ENCODE data around the gene DBNL.

The DBNL gene

GRCh38 chr7:44106311-44107065 is 62.0 kb downstream of the DBNL start:
- Histone ChIP-seq H3K27me3 (ENCODE audit: insufficient read depth, low read length, poor library complexity) (no peaks in the 10 kb centered on the region), H3K4me1 (ENCODE audit: control insufficient read depth, low read depth, low read length) (no peaks in the 10 kb centered on the region), H3K23ac (ENCODE audit: low read length) (no peak overlapping the region), H3K79me1 (ENCODE audit: low read length) (no peaks in the 10 kb centered on the region), H3K4me2 (ENCODE audit: low read length) (no peak overlapping the region), H3K56ac (ENCODE audit: low read length) (no peak overlapping the region), H3K18ac (ENCODE audit: low read length) (no peak overlapping the region), H3K4ac (ENCODE audit: low read depth, low read length) (no peak overlapping the region), H2AK5ac (ENCODE audit: low read length) (no peak overlapping the region), H3K9ac (ENCODE audit: low read length) (no peak overlapping the region), H2BK15ac (replicated peaks; ENCODE audit: low read depth) (no peak overlapping the region), H3K36me3 (ENCODE audit: control insufficient read depth, insufficient read depth, low read length) (no peaks in the 10 kb centered on the region), H3K79me2 (ENCODE audit: control insufficient read depth, insufficient read depth, low read length) (no peaks in the 10 kb centered on the region), H3K4me3 (ENCODE audit: low read length) (no peak overlapping the region), H4K5ac (ENCODE audit: low read length) (no peak overlapping the region), H3K27ac (ENCODE audit: low read depth, low read length) (no peak overlapping the region), H2BK120ac (ENCODE audit: low read depth, low read length) (no peak overlapping the region), H2BK5ac (ENCODE audit: low read length) (no peak overlapping the region), H4K8ac (ENCODE audit: low read depth, low read length) (no peak overlapping the region)
- WGBS (ENCODE audit: extremely low coverage, insufficient coverage, low lambda C conversion rate) = no CpG with 5 or more reads among the region's 10 CpGs
- no peak for DNase-seq

GRCh38 chr7:44107116-44107960 is 62.8 kb downstream of the DBNL start:
- H4K5ac ChIP-seq (ENCODE audit: low read length) = no peak overlapping the region
- H3K36me3 ChIP-seq (ENCODE audit: control insufficient read depth, insufficient read depth, low read length) = no peaks in the 10 kb centered on the region
- H3K79me2 ChIP-seq (ENCODE audit: control insufficient read depth, insufficient read depth, low read length) = no peaks in the 10 kb centered on the region
- H2BK15ac ChIP-seq (replicated peaks; ENCODE audit: low read depth) = no peak overlapping the region
- H3K4me1 ChIP-seq (ENCODE audit: control insufficient read depth, low read depth, low read length) = no peaks in the 10 kb centered on the region
- no peak overlapping the region for H3K4me2 ChIP-seq (ENCODE audit: low read length)
- H3K4me3 ChIP-seq (ENCODE audit: low read length) = no peak overlapping the region
- H4K8ac ChIP-seq (ENCODE audit: low read depth, low read length) = no peak overlapping the region
- H3K56ac ChIP-seq (ENCODE audit: low read length) = no peak overlapping the region
- no peak overlapping the region for H3K23ac ChIP-seq (ENCODE audit: low read length)
- H3K27me3 ChIP-seq (ENCODE audit: insufficient read depth, low read length, poor library complexity) = no peaks in the 10 kb centered on the region
- no CpG with 5 or more reads among the region's 18 CpGs for WGBS (ENCODE audit: extremely low coverage, insufficient coverage, low lambda C conversion rate)
- H2BK120ac ChIP-seq (ENCODE audit: low read depth, low read length) = no peak overlapping the region
- H3K4ac ChIP-seq (ENCODE audit: low read depth, low read length) = no peak overlapping the region
- H2BK5ac ChIP-seq (ENCODE audit: low read length) = no peak overlapping the region
- H3K27ac ChIP-seq (ENCODE audit: low read depth, low read length) = no peak overlapping the region
- no peak overlapping the region for H2AK5ac ChIP-seq (ENCODE audit: low read length)
- no peak for DNase-seq
- no peak overlapping the region for H3K18ac ChIP-seq (ENCODE audit: low read length)
- H3K9ac ChIP-seq (ENCODE audit: low read length) = no peak overlapping the region
- no peaks in the 10 kb centered on the region for H3K79me1 ChIP-seq (ENCODE audit: low read length)

DNA sequence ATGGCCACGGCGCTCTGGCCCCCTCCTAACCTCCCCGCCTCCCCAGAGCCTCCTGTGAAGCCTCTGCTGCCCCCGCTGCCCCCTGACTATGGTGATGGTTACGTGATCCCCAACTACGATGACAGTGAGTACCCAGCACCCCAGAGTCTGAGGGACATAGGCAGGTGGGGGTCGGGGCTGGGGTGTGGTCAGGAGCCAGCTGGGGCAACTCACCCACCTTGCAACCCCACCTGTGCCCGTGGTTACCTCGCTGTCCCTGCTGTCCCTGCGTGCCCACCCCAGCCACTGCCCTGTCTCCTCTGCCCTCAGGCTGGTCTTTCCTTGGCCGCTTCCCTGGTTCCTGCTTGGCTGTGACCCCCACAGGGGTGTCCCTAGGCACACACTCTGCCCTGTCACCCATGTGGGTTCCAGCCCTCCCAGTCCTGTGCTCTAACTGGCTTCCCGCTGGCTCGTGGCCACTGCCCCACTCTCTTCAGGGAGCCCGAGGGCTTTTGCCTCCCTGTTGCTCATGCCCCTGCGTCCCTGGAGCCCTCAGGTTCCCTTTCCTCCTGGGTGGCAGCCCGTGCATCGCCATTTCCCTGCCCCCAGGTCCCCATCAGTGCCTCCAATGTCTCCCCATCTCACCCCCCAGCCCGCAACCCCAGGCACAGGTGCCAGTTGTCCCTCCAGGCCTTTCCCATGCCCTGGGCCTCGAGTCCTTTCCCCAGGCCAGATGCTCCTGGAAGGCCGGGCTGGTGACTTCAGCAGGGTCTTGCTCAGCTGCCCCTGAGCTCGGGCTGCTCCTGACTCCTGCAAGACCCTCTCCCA is 63.7 kb downstream of the DBNL start:
- H3K36me3 ChIP-seq (ENCODE audit: control insufficient read depth, insufficient read depth, low read length) = no peaks in the 10 kb centered on the region
- no peak overlapping the region for H3K27ac ChIP-seq (ENCODE audit: low read depth, low read length)
- H3K4me1 ChIP-seq (ENCODE audit: control insufficient read depth, low read depth, low read length) = no peaks in the 10 kb centered on the region
- H3K4ac ChIP-seq (ENCODE audit: low read depth, low read length) = no peak overlapping the region
- H3K79me2 ChIP-seq (ENCODE audit: control insufficient read depth, insufficient read depth, low read length) = no peaks in the 10 kb centered on the region
- no peak overlapping the region for H3K4me3 ChIP-seq (ENCODE audit: low read length)
- no peak overlapping the region for H4K8ac ChIP-seq (ENCODE audit: low read depth, low read length)
- H2BK5ac ChIP-seq (ENCODE audit: low read length) = no peak overlapping the region
- no peak overlapping the region for H2BK120ac ChIP-seq (ENCODE audit: low read depth, low read length)
- no peak overlapping the region for H3K56ac ChIP-seq (ENCODE audit: low read length)
- no peak overlapping the region for H2AK5ac ChIP-seq (ENCODE audit: low read length)
- H4K5ac ChIP-seq (ENCODE audit: low read length) = no peak overlapping the region
- no peak overlapping the region for H3K9ac ChIP-seq (ENCODE audit: low read length)
- no peak for DNase-seq
- no peaks in the 10 kb centered on the region for H3K79me1 ChIP-seq (ENCODE audit: low read length)
- H3K23ac ChIP-seq (ENCODE audit: low read length) = no peak overlapping the region
- no peak overlapping the region for H2BK15ac ChIP-seq (replicated peaks; ENCODE audit: low read depth)
- no peak overlapping the region for H3K4me2 ChIP-seq (ENCODE audit: low read length)
- no CpG with 5 or more reads among the region's 21 CpGs for WGBS (ENCODE audit: extremely low coverage, insufficient coverage, low lambda C conversion rate)
- no peak overlapping the region for H3K18ac ChIP-seq (ENCODE audit: low read length)
- H3K27me3 ChIP-seq (ENCODE audit: insufficient read depth, low read length, poor library complexity) = no peaks in the 10 kb centered on the region

DNA sequence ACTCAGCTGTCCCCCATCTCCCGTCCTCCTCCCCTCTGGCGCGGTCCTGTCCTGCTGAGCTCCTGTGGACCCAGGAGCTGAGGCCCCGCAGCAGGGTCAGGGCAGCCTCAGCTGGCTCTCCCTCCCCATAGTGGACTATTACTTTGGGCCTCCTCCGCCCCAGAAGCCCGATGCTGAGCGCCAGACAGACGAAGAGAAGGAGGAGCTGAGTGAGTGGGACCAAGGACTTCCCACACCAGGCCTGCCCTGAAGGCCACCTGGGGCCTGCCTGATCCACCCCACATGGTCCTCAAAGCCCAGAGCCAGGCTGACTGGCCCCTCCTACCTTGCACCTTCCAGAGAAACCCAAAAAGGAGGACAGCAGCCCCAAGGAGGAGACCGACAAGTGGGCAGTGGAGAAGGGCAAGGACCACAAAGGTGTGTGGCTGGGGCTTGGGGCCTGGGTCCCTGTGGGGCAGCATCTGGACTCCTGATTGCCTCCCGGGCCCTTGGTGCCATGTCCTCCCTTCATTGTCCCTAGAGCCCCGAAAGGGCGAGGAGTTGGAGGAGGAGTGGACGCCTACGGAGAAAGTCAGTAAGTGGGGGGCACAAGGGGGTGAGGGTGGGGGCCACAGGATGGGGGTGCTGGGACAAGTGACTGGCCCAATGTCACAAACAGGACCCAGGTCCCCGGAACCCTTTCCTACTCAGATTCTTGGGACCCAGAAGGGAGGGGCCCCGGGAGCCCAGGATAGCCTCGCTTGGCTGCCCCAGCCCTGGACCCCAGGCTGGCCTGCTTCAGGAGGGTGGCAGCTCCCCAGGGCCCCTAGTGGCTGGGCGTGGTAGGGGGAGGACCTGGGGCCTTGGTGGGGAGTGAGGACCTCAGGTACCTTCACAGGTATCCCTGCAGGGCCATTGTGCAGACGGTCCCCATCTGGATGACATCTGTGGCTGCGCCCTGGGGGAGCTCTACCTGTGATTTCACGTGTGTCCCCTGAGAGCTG is 64.6 kb downstream of the DBNL start:
- H3K79me1 ChIP-seq (ENCODE audit: low read length) = no peaks in the 10 kb centered on the region

GRCh38 chr7:44109991-44110390 is 65.5 kb downstream of the DBNL start:
- Histone ChIP-seq H3K23ac (ENCODE audit: low read length) (no peak overlapping the region), H4K8ac (ENCODE audit: low read depth, low read length) (no peak overlapping the region), H3K4me1 (ENCODE audit: control insufficient read depth, low read depth, low read length) (no peaks in the 10 kb centered on the region), H2BK5ac (ENCODE audit: low read length) (no peak overlapping the region), H3K79me2 (ENCODE audit: control insufficient read depth, insufficient read depth, low read length) (no peaks in the 10 kb centered on the region), H2AK5ac (ENCODE audit: low read length) (no peak overlapping the region), H2BK120ac (ENCODE audit: low read depth, low read length) (no peak overlapping the region), H3K27me3 (ENCODE audit: insufficient read depth, low read length, poor library complexity) (no peaks in the 10 kb centered on the region), H3K4me2 (ENCODE audit: low read length) (no peak overlapping the region), H3K56ac (ENCODE audit: low read length) (no peak overlapping the region), H3K36me3 (ENCODE audit: control insufficient read depth, insufficient read depth, low read length) (peaks cover 4% of the 10 kb centered on the region), H3K18ac (ENCODE audit: low read length) (no peak overlapping the region), H4K5ac (ENCODE audit: low read length) (no peak overlapping the region), H2BK15ac (replicated peaks; ENCODE audit: low read depth) (no peak overlapping the region), H3K27ac (ENCODE audit: low read depth, low read length) (no peak overlapping the region), H3K79me1 (ENCODE audit: low read length) (no peaks in the 10 kb centered on the region), H3K4ac (ENCODE audit: low read depth, low read length) (no peak overlapping the region), H3K4me3 (ENCODE audit: low read length) (no peak overlapping the region), H3K9ac (ENCODE audit: low read length) (no peak overlapping the region)
- WGBS (ENCODE audit: extremely low coverage, insufficient coverage, low lambda C conversion rate) = no CpG with 5 or more reads among the region's 18 CpGs
- DNase-seq = no peak

More for the DNA sequence above, 64.6 kb downstream of the DBNL start:
- H4K5ac ChIP-seq (ENCODE audit: low read length) = no peak overlapping the region
- H3K4me2 ChIP-seq (ENCODE audit: low read length) = no peak overlapping the region
- no peak overlapping the region for H2AK5ac ChIP-seq (ENCODE audit: low read length)
- peaks cover under 1% of the 10 kb centered on the region for H3K36me3 ChIP-seq (ENCODE audit: control insufficient read depth, insufficient read depth, low read length)
- H3K18ac ChIP-seq (ENCODE audit: low read length) = no peak overlapping the region
- no peak for DNase-seq
- H3K79me2 ChIP-seq (ENCODE audit: control insufficient read depth, insufficient read depth, low read length) = no peaks in the 10 kb centered on the region
- H2BK15ac ChIP-seq (replicated peaks; ENCODE audit: low read depth) = no peak overlapping the region
- H3K9ac ChIP-seq (ENCODE audit: low read length) = no peak overlapping the region
- no peak overlapping the region for H3K56ac ChIP-seq (ENCODE audit: low read length)
- WGBS (ENCODE audit: extremely low coverage, insufficient coverage, low lambda C conversion rate) = no CpG with 5 or more reads among the region's 21 CpGs
- no peaks in the 10 kb centered on the region for H3K27me3 ChIP-seq (ENCODE audit: insufficient read depth, low read length, poor library complexity)
- no peak overlapping the region for H3K23ac ChIP-seq (ENCODE audit: low read length)
- H4K8ac ChIP-seq (ENCODE audit: low read depth, low read length) = no peak overlapping the region
- no peak overlapping the region for H3K4me3 ChIP-seq (ENCODE audit: low read length)
- H2BK5ac ChIP-seq (ENCODE audit: low read length) = no peak overlapping the region
- H3K4me1 ChIP-seq (ENCODE audit: control insufficient read depth, low read depth, low read length) = no peaks in the 10 kb centered on the region
- no peak overlapping the region for H3K27ac ChIP-seq (ENCODE audit: low read depth, low read length)
- no peak overlapping the region for H2BK120ac ChIP-seq (ENCODE audit: low read depth, low read length)
- no peak overlapping the region for H3K4ac ChIP-seq (ENCODE audit: low read depth, low read length)
